ENCODE results near the gene KRTAP3-1. TPM values are rescaled to one million over a fixed set of nuclear protein-coding genes. Genes with fewer than 3 reads are reported as not detected.
A peak's percentile ranks its signal among the peaks of the same experiment; 100 is the strongest.

KRTAP3-1 gene
- total and polyA plus RNA-seq, 3 donors from 2014 or later: not detected

DNA sequence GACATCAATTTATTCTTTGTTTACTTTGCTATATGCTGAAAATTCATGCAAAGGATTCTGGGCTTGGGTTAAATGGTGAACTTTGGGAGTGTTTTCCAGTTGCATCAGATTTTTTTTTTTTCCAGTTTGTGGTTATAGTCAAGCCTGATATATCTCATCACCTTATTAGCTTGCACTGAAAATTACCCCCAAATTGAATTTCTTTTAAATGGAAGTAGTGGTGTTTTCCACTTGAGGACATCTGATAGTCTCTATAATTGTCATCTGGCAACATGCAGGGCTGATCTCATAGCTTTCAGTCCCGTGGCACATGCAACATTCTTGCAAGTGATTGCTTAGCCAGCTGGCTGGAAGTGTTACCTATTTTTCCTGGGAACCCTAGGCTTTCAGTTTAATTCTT, 4.7 kb upstream of the KRTAP3-1 start:
- DNase-seq: peak; percentile 34
- H3K27ac ChIP-seq: no peak overlapping the region
- WGBS, 2 donors: 20 to 26% methylated on average over 1 of the region's 1 CpG
- no peaks in the 10 kb centered on the region for H3K4me1 ChIP-seq
- H3K9me3 ChIP-seq: no peaks in the 10 kb centered on the region
- intact Hi-C loops (cut with DNase I; ENCODE audit: low total_unique reads): no loop called here
- no peak for TF ChIP-seq POLR2A (IDR thresholded peaks at IDR 0.05)
- TF ChIP-seq, protein P1, sequence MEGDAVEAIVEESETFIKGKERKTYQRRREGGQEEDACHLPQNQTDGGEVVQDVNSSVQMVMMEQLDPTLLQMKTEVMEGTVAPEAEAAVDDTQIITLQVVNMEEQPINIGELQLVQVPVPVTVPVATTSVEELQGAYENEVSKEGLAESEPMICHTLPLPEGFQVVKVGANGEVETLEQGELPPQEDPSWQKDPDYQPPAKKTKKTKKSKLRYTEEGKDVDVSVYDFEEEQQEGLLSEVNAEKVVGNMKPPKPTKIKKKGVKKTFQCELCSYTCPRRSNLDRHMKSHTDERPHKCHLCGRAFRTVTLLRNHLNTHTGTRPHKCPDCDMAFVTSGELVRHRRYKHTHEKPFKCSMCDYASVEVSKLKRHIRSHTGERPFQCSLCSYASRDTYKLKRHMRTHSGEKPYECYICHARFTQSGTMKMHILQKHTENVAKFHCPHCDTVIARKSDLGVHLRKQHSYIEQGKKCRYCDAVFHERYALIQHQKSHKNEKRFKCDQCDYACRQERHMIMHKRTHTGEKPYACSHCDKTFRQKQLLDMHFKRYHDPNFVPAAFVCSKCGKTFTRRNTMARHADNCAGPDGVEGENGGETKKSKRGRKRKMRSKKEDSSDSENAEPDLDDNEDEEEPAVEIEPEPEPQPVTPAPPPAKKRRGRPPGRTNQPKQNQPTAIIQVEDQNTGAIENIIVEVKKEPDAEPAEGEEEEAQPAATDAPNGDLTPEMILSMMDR (IDR thresholded peaks at IDR 0.05): no peak
- H3K27me3 ChIP-seq: no peaks in the 10 kb centered on the region
- H3K4me3 ChIP-seq: no peak overlapping the region
- no peaks in the 10 kb centered on the region for H3K36me3 ChIP-seq (ENCODE audit: low read depth, missing control alignments)

DNA sequence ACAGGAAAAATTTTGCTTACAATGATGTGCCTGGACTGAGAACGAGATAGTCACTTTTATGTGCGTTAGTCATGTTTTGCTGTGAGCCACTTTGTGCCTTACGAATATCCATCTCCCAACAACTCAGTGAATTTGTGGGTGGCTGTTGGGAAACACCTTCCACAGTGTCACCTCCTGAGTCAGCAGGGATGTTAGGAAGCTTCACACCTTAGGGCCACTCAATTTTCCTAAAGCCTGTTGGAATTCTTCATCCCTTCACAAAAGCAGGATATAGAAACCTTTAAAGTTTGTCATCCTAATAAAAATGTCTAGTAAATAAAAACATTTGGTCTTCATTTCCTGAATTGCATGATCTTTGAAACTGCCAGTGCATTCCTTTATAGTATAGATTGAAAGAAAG, 4.3 kb upstream of the KRTAP3-1 start:
- DNase-seq: no peak
- WGBS, 2 donors: 88 to 93% methylated on average over 3 of the region's 3 CpGs
- intact Hi-C loops (cut with DNase I; ENCODE audit: low total_unique reads): no loop called here
- Histone ChIP-seq H3K27ac (no peak overlapping the region), H3K27me3 (no peaks in the 10 kb centered on the region), H3K9me3 (no peaks in the 10 kb centered on the region), H3K4me3 (no peak overlapping the region), H3K36me3 (ENCODE audit: low read depth, missing control alignments) (no peaks in the 10 kb centered on the region), H3K4me1 (no peaks in the 10 kb centered on the region)
- TF ChIP-seq, protein P1 (IDR thresholded peaks at IDR 0.05): no peak
- no peak for TF ChIP-seq POLR2A (IDR thresholded peaks at IDR 0.05)

DNA sequence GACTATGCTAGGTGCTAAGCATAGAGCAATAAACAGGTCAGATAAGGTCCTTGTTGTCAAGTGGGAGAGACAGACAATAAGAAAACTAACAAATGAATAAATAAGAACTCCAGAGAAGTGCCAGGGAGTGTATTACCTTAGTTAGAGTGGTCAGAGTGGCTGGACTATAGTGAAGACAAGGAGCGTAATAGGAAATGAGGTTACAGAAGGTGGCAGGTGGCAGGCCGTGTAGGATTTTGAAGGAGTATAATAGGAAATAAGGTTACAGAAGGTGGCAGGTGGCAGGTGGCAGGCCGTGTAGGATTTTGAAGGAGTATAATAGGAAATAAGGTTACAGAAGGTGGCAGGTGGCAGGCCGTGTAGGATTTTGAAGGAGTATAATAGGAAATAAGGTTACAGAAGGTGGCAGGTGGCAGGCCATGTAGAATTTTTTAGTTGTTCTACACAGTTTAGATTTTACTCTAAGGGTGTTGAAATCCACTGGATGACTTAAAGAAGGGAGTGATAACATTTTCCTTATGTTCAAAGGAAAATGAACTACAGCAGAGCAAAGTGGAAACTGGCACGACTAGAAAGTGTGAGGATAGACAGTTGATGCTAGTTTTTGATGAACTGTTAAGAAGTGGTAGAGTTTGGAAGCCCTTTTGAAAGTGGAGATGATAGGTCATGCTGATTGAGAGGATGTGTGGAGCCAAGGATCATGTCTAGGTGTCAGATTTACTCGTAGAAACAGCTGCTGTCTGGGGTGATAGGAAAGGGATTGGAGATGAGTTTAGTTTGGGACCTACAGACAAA, 3.6 kb upstream of the KRTAP3-1 start:
- no peak for DNase-seq
- 89 to 91% methylated on average over 6 of the region's 6 CpGs for WGBS, 2 donors

DNA sequence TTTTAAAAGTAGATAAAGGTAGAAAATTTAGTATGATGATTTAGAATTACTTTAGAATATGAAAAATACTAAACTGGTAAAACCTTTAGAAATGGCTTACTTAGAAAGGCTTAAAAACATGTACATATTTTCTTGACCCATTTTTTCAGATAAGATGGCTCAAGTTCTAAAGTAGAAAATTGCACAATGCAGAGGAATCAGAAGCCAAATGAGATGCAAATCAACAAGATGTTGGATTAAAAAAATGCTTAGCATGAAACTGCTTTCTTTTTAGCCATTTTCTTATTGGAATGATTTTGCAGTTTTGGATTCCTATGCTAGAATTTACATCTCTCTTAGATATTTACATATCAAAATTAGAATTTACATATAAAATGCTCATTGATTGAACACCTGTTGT, 1.5 kb upstream of the KRTAP3-1 start:
- intact Hi-C loops (cut with DNase I; ENCODE audit: low total_unique reads): no loop called here
- Histone ChIP-seq H3K27me3 (no peaks in the 10 kb centered on the region), H3K4me1 (no peaks in the 10 kb centered on the region), H3K9me3 (no peaks in the 10 kb centered on the region), H3K4me3 (no peak overlapping the region), H3K27ac (no peak overlapping the region), H3K36me3 (ENCODE audit: low read depth, missing control alignments) (no peaks in the 10 kb centered on the region)
- no peak for DNase-seq
- TF ChIP-seq, protein P1 (IDR thresholded peaks at IDR 0.05): no peak
- TF ChIP-seq POLR2A (IDR thresholded peaks at IDR 0.05): no peak

More for the DNA sequence above, 3.6 kb upstream of the KRTAP3-1 start:
- intact Hi-C loops (cut with DNase I; ENCODE audit: low total_unique reads): no loop called here
- no peaks in the 10 kb centered on the region for H3K4me1 ChIP-seq
- no peak overlapping the region for H3K27ac ChIP-seq
- H3K27me3 ChIP-seq: no peaks in the 10 kb centered on the region
- no peak for TF ChIP-seq POLR2A (IDR thresholded peaks at IDR 0.05)
- TF ChIP-seq, protein P1 (IDR thresholded peaks at IDR 0.05): no peak
- no peak overlapping the region for H3K4me3 ChIP-seq
- no peaks in the 10 kb centered on the region for H3K36me3 ChIP-seq (ENCODE audit: low read depth, missing control alignments)
- no peaks in the 10 kb centered on the region for H3K9me3 ChIP-seq

DNA sequence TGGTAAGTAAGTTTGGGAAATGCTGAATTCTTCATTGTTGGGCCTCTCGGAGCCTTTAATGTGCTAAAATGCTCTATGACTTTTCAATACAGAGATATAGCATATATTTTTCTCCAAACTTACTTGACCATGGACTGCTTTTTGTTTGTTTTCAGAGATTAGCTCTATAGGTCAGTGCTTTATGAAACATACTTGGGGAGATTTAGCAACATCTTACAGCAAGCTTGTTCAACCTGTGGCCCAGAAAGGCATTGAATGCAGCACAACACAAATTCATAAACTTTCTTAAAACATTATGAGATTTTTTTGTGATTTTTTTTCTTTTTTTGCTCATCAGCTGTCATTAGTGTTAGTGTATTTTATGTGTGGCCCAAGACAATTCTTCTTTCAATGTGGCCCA, 1.0 kb upstream of the KRTAP3-1 start:
- H3K27ac ChIP-seq: no peak overlapping the region
- TF ChIP-seq POLR2A (IDR thresholded peaks at IDR 0.05): no peak
- TF ChIP-seq, protein P1 (IDR thresholded peaks at IDR 0.05): no peak
- no peaks in the 10 kb centered on the region for H3K27me3 ChIP-seq
- intact Hi-C loops (cut with DNase I; ENCODE audit: low total_unique reads): no loop called here
- H3K4me1 ChIP-seq: no peaks in the 10 kb centered on the region
- no peaks in the 10 kb centered on the region for H3K9me3 ChIP-seq
- H3K36me3 ChIP-seq (ENCODE audit: low read depth, missing control alignments): no peaks in the 10 kb centered on the region
- H3K4me3 ChIP-seq: no peak overlapping the region
- DNase-seq: no peak
- 94 to 95% methylated on average over 1 of the region's 1 CpG for WGBS, 2 donors

All from testis (tissue), 3 donors.